ENCODE data around the gene MNT. TPM values are rescaled to one million over a fixed set of nuclear protein-coding genes. Genes with fewer than 3 reads are reported as not detected.

Gene MNT
- total and polyA plus RNA-seq, 2 of the 8 experiments (the other 6 are each of a cell fraction or from before 2014, with no cell fraction given): 5.0 to 17.3 TPM

GRCh38 chr17:2363318-2363717 is 37.5 kb downstream of the MNT start:
- no peak overlapping the region for H2BK120ac ChIP-seq (replicated peaks; ENCODE audit: low read depth, low read length)
- no peaks in the 10 kb centered on the region for H3K79me2 ChIP-seq (ENCODE audit: control insufficient read depth in 1 of 2, insufficient read depth in 2 of 2, low read length in 2 of 2)
- H2BK15ac ChIP-seq (ENCODE audit: low read length): no peak overlapping the region
- no peak overlapping the region for H2BK12ac ChIP-seq (ENCODE audit: low read depth, low read length)
- no peak overlapping the region for H3K4me3 ChIP-seq (ENCODE audit: extremely low read depth in 1 of 4, insufficient read depth in 2 of 4, low read depth in 3 of 4, low read length in 4 of 4)
- no peak overlapping the region for H4K5ac ChIP-seq (ENCODE audit: insufficient read length, low read depth, low read length)
- POLR2A ChIA-PET (ENCODE audit: partially characterized antibody): interaction anchor here (0.8 to 1.5 kb wide), 5 partner anchors 10 to 35 kb away, joined by 3 read pairs; no protein-coding TSS in a partner anchor
- no peak overlapping the region for H3K18ac ChIP-seq (ENCODE audit: extremely low read depth, low read length)
- H3K23me2 ChIP-seq (ENCODE audit: low read depth, low read length): no peaks in the 10 kb centered on the region
- H3K36me3 ChIP-seq (ENCODE audit: control insufficient read depth in 2 of 4, insufficient read depth in 4 of 4, low read length in 3 of 4): peaks cover 0 to 10% (median 6%) of the 10 kb centered on the region in 4 experiments; a peak in 4 of 8 replicates
- no peak overlapping the region for H3K23ac ChIP-seq (ENCODE audit: insufficient read length)
- H4K91ac ChIP-seq (replicated peaks; ENCODE audit: insufficient read length, low read length): no peak overlapping the region
- no peak overlapping the region for H3K56ac ChIP-seq (replicated peaks; ENCODE audit: insufficient read length, low read depth, low read length)
- H3K14ac ChIP-seq (ENCODE audit: insufficient read length): no peak overlapping the region
- H2AFZ ChIP-seq (ENCODE audit: low read length): no peak overlapping the region
- H2AK5ac ChIP-seq (ENCODE audit: low read depth, low read length): no peak overlapping the region
- no peaks in the 10 kb centered on the region for H3K27me3 ChIP-seq (replicated peaks in 1 of 4; ENCODE audit: control insufficient read depth in 3 of 4, extremely low read depth in 1 of 4, insufficient read depth in 3 of 4, low read length in 3 of 4)
- no peak overlapping the region for H3K4ac ChIP-seq (replicated peaks; ENCODE audit: insufficient read length, low read depth, low read length)
- H4K8ac ChIP-seq (ENCODE audit: extremely low read depth, insufficient read depth, low read length): no peak overlapping the region
- no peak overlapping the region for H3K4me2 ChIP-seq (ENCODE audit: insufficient read depth in 1 of 2, low read depth in 2 of 2, low read length in 2 of 2)
- DNase-seq (ENCODE audit: low read depth in 1 of 2, low spot score in 2 of 2) (no peak), FAIRE-seq (no peak)
- WGBS, 2 experiments (ENCODE audit: extremely low coverage in 1 of 2, insufficient coverage in 1 of 2, insufficient read length in 1 of 2, insufficient replicate concordance in 2 of 2, low coverage in 1 of 2, low lambda C conversion rate in 2 of 2, missing lambda C conversion rate in 1 of 2): 90% methylated on average over 21 of the region's 21 CpGs; no CpG with 5 or more reads in 1 of the 2 experiments
- no peaks in the 10 kb centered on the region for H3K79me1 ChIP-seq (ENCODE audit: low read depth, low read length)
- no peak overlapping the region for H2BK5ac ChIP-seq (ENCODE audit: low read depth, low read length)
- CTCF ChIA-PET (ENCODE audit: partially characterized antibody): interaction anchor here (0.6 to 13.4 kb wide), 7 partner anchors 11 to 118 kb away, joined by 3 to 209 read pairs (median 6); no protein-coding TSS in a partner anchor
- no peak overlapping the region for H3K9ac ChIP-seq (replicated peaks in 1 of 4; ENCODE audit: extremely low read depth in 1 of 4, low read depth in 3 of 4, low read length in 3 of 4)
- peaks cover 2% of the 10 kb centered on the region in 2 experiments for H4K20me1 ChIP-seq (replicated peaks in 1 of 2; ENCODE audit: control insufficient read depth in 1 of 2, insufficient read depth in 2 of 2, low read length in 2 of 2)
- no peaks in the 10 kb centered on the region for H3K9me3 ChIP-seq (ENCODE audit: insufficient read depth in 2 of 2, low read depth in 1 of 2, low read length in 1 of 2)
- no peaks in the 10 kb centered on the region; a peak in 2 of 7 replicates for H3K4me1 ChIP-seq (replicated peaks in 1 of 4; ENCODE audit: control insufficient read depth in 3 of 4, insufficient read depth in 4 of 4, low read length in 3 of 4)
- H2BK20ac ChIP-seq (ENCODE audit: low read length): no peak overlapping the region
- H3K27ac ChIP-seq (ENCODE audit: low read depth, low read length): no peak overlapping the region
- no peak for TF ChIP-seq ATF2 (IDR thresholded peaks at IDR 0.05; ENCODE audit: low read length)
- no peak for TF ChIP-seq CHD1 (IDR thresholded peaks at IDR 0.05; ENCODE audit: low read depth, low read length)
- no peak for TF ChIP-seq SP1 (IDR thresholded peaks at IDR 0.05; ENCODE audit: low read depth, low read length)
- no peak for TF ChIP-seq SIN3A (conservative IDR thresholded peaks at IDR 0.05 in 1 of 2, IDR thresholded peaks at IDR 0.05 in 1 of 2; ENCODE audit: low read depth in 1 of 2, low read length in 2 of 2)
- no peak for TF ChIP-seq SIX5 (IDR thresholded peaks at IDR 0.05; ENCODE audit: low read depth, low read length)
- no peak for TF ChIP-seq ZNF274 (IDR thresholded peaks at IDR 0.05; ENCODE audit: borderline replicate concordance, extremely low read depth, low read length)
- no peak for TF ChIP-seq POU5F1 (IDR thresholded peaks at IDR 0.05; ENCODE audit: low read depth, low read length)
- TF ChIP-seq TCF12 (IDR thresholded peaks at IDR 0.05; ENCODE audit: low read depth, low read length): no peak
- no peak for TF ChIP-seq CREB1 (IDR thresholded peaks at IDR 0.05)
- TF ChIP-seq TAF7 (optimal IDR thresholded peaks at IDR 0.05; ENCODE audit: borderline replicate concordance, low read depth, low read length): no peak
- TF ChIP-seq POLR2A (IDR thresholded peaks at IDR 0.05; ENCODE audit: control extremely low read depth in 1 of 2, low read depth in 2 of 2, low read length in 2 of 2): no peak
- TF ChIP-seq CEBPB (IDR thresholded peaks at IDR 0.05; ENCODE audit: low read depth, low read length): no peak
- TF ChIP-seq FOSL1 (IDR thresholded peaks at IDR 0.05; ENCODE audit: insufficient read depth, low read depth, low read length): no peak
- no peak for TF ChIP-seq SUZ12 (IDR thresholded peaks at IDR 0.05; ENCODE audit: low read length)
